Measurements from ENCODE around the gene PALM.

DNA sequence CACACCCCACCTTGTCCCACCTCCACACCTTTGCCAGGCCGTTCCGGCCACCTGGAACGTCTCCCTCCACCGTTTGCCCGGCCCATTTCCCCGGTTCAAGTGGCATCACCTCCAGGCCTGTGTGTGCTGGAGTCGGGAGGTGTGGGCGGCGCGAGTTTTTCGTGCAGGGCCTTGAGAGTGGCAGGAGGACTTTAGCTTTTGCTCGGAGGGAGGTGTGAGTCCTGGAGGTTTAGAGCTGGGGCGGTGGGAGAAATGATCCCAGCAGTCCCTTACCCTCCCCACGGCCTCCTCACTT, 4.3 kb upstream of the PALM start:
- TF ChIP-seq, protein P1, sequence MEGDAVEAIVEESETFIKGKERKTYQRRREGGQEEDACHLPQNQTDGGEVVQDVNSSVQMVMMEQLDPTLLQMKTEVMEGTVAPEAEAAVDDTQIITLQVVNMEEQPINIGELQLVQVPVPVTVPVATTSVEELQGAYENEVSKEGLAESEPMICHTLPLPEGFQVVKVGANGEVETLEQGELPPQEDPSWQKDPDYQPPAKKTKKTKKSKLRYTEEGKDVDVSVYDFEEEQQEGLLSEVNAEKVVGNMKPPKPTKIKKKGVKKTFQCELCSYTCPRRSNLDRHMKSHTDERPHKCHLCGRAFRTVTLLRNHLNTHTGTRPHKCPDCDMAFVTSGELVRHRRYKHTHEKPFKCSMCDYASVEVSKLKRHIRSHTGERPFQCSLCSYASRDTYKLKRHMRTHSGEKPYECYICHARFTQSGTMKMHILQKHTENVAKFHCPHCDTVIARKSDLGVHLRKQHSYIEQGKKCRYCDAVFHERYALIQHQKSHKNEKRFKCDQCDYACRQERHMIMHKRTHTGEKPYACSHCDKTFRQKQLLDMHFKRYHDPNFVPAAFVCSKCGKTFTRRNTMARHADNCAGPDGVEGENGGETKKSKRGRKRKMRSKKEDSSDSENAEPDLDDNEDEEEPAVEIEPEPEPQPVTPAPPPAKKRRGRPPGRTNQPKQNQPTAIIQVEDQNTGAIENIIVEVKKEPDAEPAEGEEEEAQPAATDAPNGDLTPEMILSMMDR (IDR thresholded peaks at IDR 0.05; ENCODE audit: insufficient read depth, low read depth, low read length) = no peak
- no peak for TF ChIP-seq EZH2 (IDR thresholded peaks at IDR 0.05; ENCODE audit: insufficient read depth, low read length)
